IMR-90 (cell line): ENCODE data around the gene RLN3. TPM values are rescaled to one million over a fixed set of nuclear protein-coding genes. Genes with fewer than 3 reads are reported as not detected.

ENCODE experiments used
- ATAC-seq: fragments of 200-7000 bp; cut with Tn5 transposase; 2 replicates; pipeline ENCODE4 v1.9.1; 2020; ENCODE audit warnings: low read depth, mild to moderate bottlenecking, moderate library complexity
- BruUV-seq: library from RNA; stranded (reverse); fragments of 400-500 nt; replicated peaks from 2 replicates; lab custom pipeline; 2021; lab: Mats Ljungman, UMichigan
- CTCF ChIA-PET: fragments of 300-600 bp; formaldehyde crosslinking; extraction: SDS; loops from one replicate; lab custom pipeline; 2021; ENCODE audit warnings: antibody characterized with exemption; lab: Yijun Ruan, JAX
- POLR2A ChIA-PET: fragments of 300-600 bp; sonication (Branson Sonifier 250); formaldehyde crosslinking; loops from one replicate; lab custom pipeline; 2022; ENCODE audit warnings: antibody characterized with exemption; ENCODE audit not compliant: unreplicated experiment; lab: Charles Lee
- DNase-seq: peaks from one replicate; pipeline ENCODE4 v3.0.0; 2013
- H2AFZ ChIP-seq: replicated peaks from 2 replicates; pipeline ENCODE3; 2013; ENCODE audit warnings: low read length, mild to moderate bottlenecking; ENCODE audit not compliant: poor library complexity
- H2AK5ac ChIP-seq: 2 replicates; pipeline ENCODE4 v1.6.1; 2013; ENCODE audit warnings: low read depth, low read length, inconsistent platforms
- H2AK9ac ChIP-seq: replicated peaks from 2 replicates; pipeline ENCODE3; 2013; ENCODE audit warnings: mild to moderate bottlenecking, low read depth, low read length, moderate library complexity; ENCODE audit not compliant: poor library complexity
- H2BK120ac ChIP-seq: 2 replicates; pipeline ENCODE4 v1.6.1; 2013; ENCODE audit warnings: low read depth, low read length, inconsistent platforms
- H2BK15ac ChIP-seq: 3 replicates; pipeline ENCODE4 v1.6.1; 2013; ENCODE audit warnings: low read depth, low read length, inconsistent platforms
- H2BK20ac ChIP-seq: 2 replicates; pipeline ENCODE4 v1.6.1; 2013; ENCODE audit warnings: low read depth, mild to moderate bottlenecking, inconsistent platforms, low read length, moderate library complexity
- H2BK5ac ChIP-seq: 2 replicates; pipeline ENCODE4 v1.6.1; 2013; ENCODE audit warnings: mild to moderate bottlenecking, low read depth, low read length, inconsistent platforms; ENCODE audit not compliant: poor library complexity, severe bottlenecking
- H3K14ac ChIP-seq: replicated peaks from 2 replicates; pipeline ENCODE4 v1.6.1; 2013; ENCODE audit warnings: low read depth, low read length, inconsistent platforms
- H3K18ac ChIP-seq: 2 replicates; pipeline ENCODE4 v1.6.1; 2013; ENCODE audit warnings: low read depth, low read length, control low read depth
- H3K23ac ChIP-seq: 2 replicates; pipeline ENCODE4 v1.6.1; 2013; ENCODE audit warnings: low read depth, low read length, inconsistent platforms
- H3K27ac ChIP-seq: 2 replicates; pipeline ENCODE4 v1.5.1; 2013; ENCODE audit warnings: mild to moderate bottlenecking, control low read depth, low read length; ENCODE audit not compliant: insufficient read depth
- H3K27me3 ChIP-seq: 2 replicates; pipeline ENCODE4 v1.6.1; 2013; ENCODE audit warnings: low read length; ENCODE audit not compliant: control insufficient read depth, insufficient read depth
- H3K36me3 ChIP-seq: 2 replicates; pipeline ENCODE4 v1.6.1; 2013; ENCODE audit warnings: low read length, mixed read lengths; ENCODE audit not compliant: control insufficient read depth, insufficient read depth
- H3K4ac ChIP-seq: 2 replicates; pipeline ENCODE4 v1.6.1; 2013; ENCODE audit warnings: low read depth, low read length, inconsistent platforms
- H3K4me1 ChIP-seq: 2 replicates; pipeline ENCODE4 v1.6.1; 2013; ENCODE audit warnings: low read length, mixed read lengths; ENCODE audit not compliant: control insufficient read depth, insufficient read depth
- H3K4me2 ChIP-seq: 2 replicates; pipeline ENCODE4 v1.6.1; 2013; ENCODE audit warnings: low read depth, mild to moderate bottlenecking, control low read depth, low read length, moderate library complexity
- H3K4me3 ChIP-seq: 2 replicates; pipeline ENCODE4 v1.5.1; 2013; ENCODE audit warnings: low read depth, mild to moderate bottlenecking, control low read depth, low read length, moderate library complexity; ENCODE audit not compliant: insufficient read depth
- H3K56ac ChIP-seq: 2 replicates; pipeline ENCODE4 v1.6.1; 2013; ENCODE audit warnings: low read length, inconsistent platforms; ENCODE audit not compliant: insufficient read depth; ENCODE audit errors: extremely low read depth
- H3K79me1 ChIP-seq, 2 experiments: 2 replicates each; pipeline ENCODE4 v1.6.1; 2013; ENCODE audit warnings: low read length in 2 of 2, inconsistent platforms in 1 of 2, low read depth in 1 of 2
- H3K9ac ChIP-seq: 2 replicates; pipeline ENCODE4 v1.6.1; 2013; ENCODE audit warnings: low read depth, low read length, control low read depth
- H3K9me1 ChIP-seq: 2 replicates; pipeline ENCODE4 v1.6.1; 2013; ENCODE audit warnings: low read length, inconsistent platforms; ENCODE audit not compliant: insufficient read depth
- H3K9me3 ChIP-seq: 2 replicates; pipeline ENCODE4 v1.6.1; 2013; ENCODE audit warnings: low read length; ENCODE audit not compliant: control insufficient read depth, insufficient read depth
- H4K20me1 ChIP-seq: 2 replicates; pipeline ENCODE4 v1.6.1; 2013; ENCODE audit warnings: low read length, inconsistent platforms; ENCODE audit not compliant: insufficient read depth
- H4K5ac ChIP-seq: 2 replicates; pipeline ENCODE4 v1.6.1; 2013; ENCODE audit warnings: mild to moderate bottlenecking, low read depth, low read length, control low read depth
- H4K8ac ChIP-seq, 2 experiments: 2 replicates each; pipeline ENCODE4 v1.6.1; 2013; ENCODE audit warnings: low read depth in 2 of 2, low read length in 2 of 2, control low read depth in 1 of 2, inconsistent platforms in 1 of 2
- H4K91ac ChIP-seq: 2 replicates; pipeline ENCODE4 v1.6.1; 2013; ENCODE audit warnings: low read depth, low read length, inconsistent platforms; ENCODE audit not compliant: insufficient read depth
- BHLHE40 ChIP-seq: fragments of 150-350 bp; IDR thresholded peaks from 2 replicates; pipeline ENCODE4 v1.6.1; 2016; ENCODE audit warnings: mild to moderate bottlenecking, low read depth, low read length
- CEBPB ChIP-seq: IDR thresholded peaks from 2 replicates; pipeline ENCODE4 v1.6.1; 2012; ENCODE audit warnings: low read depth, low read length, improper control_type of control experiment
- CHD1 ChIP-seq: IDR thresholded peaks from 2 replicates; pipeline ENCODE4 v1.6.1; 2012; ENCODE audit warnings: low read depth, low read length, improper control_type of control experiment
- ELK1 ChIP-seq: fragments of 150-350 bp; IDR thresholded peaks from 2 replicates; pipeline ENCODE4 v1.6.1; 2016; ENCODE audit warnings: low read depth, mild to moderate bottlenecking, low read length, moderate library complexity, borderline replicate concordance
- MAFK ChIP-seq: IDR thresholded peaks from 2 replicates; pipeline ENCODE4 v1.6.1; 2012; ENCODE audit warnings: low read depth, low read length, improper control_type of control experiment
- MAZ ChIP-seq: IDR thresholded peaks from 2 replicates; pipeline ENCODE4 v1.6.1; 2012; ENCODE audit warnings: low read depth, mild to moderate bottlenecking, low read length, improper control_type of control experiment, moderate library complexity, borderline replicate concordance
- MXI1 ChIP-seq: IDR thresholded peaks from 2 replicates; pipeline ENCODE4 v1.6.1; 2012; ENCODE audit warnings: low read depth, mild to moderate bottlenecking, low read length, moderate library complexity, borderline replicate concordance
- NFE2L2 ChIP-seq: fragments of 150-350 bp; IDR thresholded peaks from 2 replicates; pipeline ENCODE4 v1.6.1; 2016; ENCODE audit warnings: low read depth, mild to moderate bottlenecking, low read length
- POLR2A ChIP-seq: IDR thresholded peaks from 2 replicates; pipeline ENCODE4 v1.6.1; 2012; ENCODE audit warnings: mild to moderate bottlenecking, low read depth, low read length
- RAD21 ChIP-seq: IDR thresholded peaks from 2 replicates; pipeline ENCODE4 v1.6.1; 2012; ENCODE audit warnings: low read length, improper control_type of control experiment
- RCOR1 ChIP-seq: IDR thresholded peaks from 2 replicates; pipeline ENCODE4 v1.6.1; 2012; ENCODE audit warnings: mild to moderate bottlenecking, low read length, improper control_type of control experiment; ENCODE audit not compliant: insufficient replicate concordance
- SMC3 ChIP-seq: fragments of 150-350 bp; IDR thresholded peaks from 2 replicates; pipeline ENCODE4 v1.6.1; 2016; ENCODE audit warnings: low read depth, mild to moderate bottlenecking, antibody characterized with exemption, low read length, moderate library complexity
- WGBS, 2 experiments: methylation state at CpG; one replicate each; pipeline versions ENCODE4 v1.1.5 to v1.1.7; 2013; ENCODE audit warnings: missing lambda C conversion rate in 2 of 2; ENCODE audit not compliant: insufficient read length in 1 of 2; ENCODE audit errors: extremely low coverage in 2 of 2; 5-methylcytosine and 5-hydroxymethylcytosine counted together
- dilution Hi-C: fragments of 300-500 bp; cut with HindIII; formaldehyde crosslinking; loops from one replicate; pipeline ENCODE4 v1.14.3; 2018; ENCODE audit warnings: low sequenced_read_pairs; ENCODE audit not compliant: unreplicated experiment
- in situ Hi-C: fragments of 300-500 bp; cut with MboI; formaldehyde crosslinking; loops from 3 replicates; pipeline ENCODE4 v1.14.3; 2019; ENCODE audit warnings: low sequenced_read_pairs, inconsistent platforms, mixed read lengths
- intact Hi-C: fragments of 100-400 bp; cut with micrococcal nuclease; formaldehyde crosslinking; loops from 2 replicates; pipeline ENCODE4 v1.10.0; 2022
- polyA plus RNA-seq, 3 experiments: library from polyadenylated mRNA; depleted of rRNA; stranded (reverse); fragments of >200 nt; gene quantifications; 2 replicates each; pipeline ENCODE4 v1.2.3, GENCODE V29; 2012; ENCODE audit warnings: low replicate concordance in 1 of 3
- total RNA-seq: library from RNA; depleted of rRNA; stranded (reverse); fragments of >200 nt; gene quantifications from 2 replicates; pipeline ENCODE4 v1.2.3, GENCODE V29; 2012

Gene RLN3
- total and polyA plus RNA-seq, 2 of the 4 experiments (the other 2 are of a cell fraction) = not detected

- Histone ChIP-seq H3K4me3 (no peak within 1 kb of the TSS), H4K20me1 (no peaks in the 10 kb centered on the region), H4K5ac (no peak within 1 kb of the TSS), H2BK20ac (no peak within 1 kb of the TSS), H3K14ac (no peak within 1 kb of the TSS), H2AFZ (no peak within 1 kb of the TSS), H2BK15ac (no peak within 1 kb of the TSS), H4K91ac (no peak within 1 kb of the TSS), H3K4me2 (no peak within 1 kb of the TSS), H3K23ac (no peak within 1 kb of the TSS), H3K18ac (no peak within 1 kb of the TSS), H3K56ac (no peak within 1 kb of the TSS), H3K9me1 (no peaks in the 10 kb centered on the region), H3K36me3 (no peaks in the 10 kb centered on the region), H3K27me3 (peaks cover 27% of the 10 kb centered on the region), H3K79me1 (no peaks in the 10 kb centered on the region), H3K4ac (no peak within 1 kb of the TSS), H2BK120ac (no peak within 1 kb of the TSS), H2AK5ac (no peak within 1 kb of the TSS), H2BK5ac (no peak within 1 kb of the TSS), H3K27ac (no peak within 1 kb of the TSS), H2AK9ac (no peak within 1 kb of the TSS), H3K9me3 (no peaks in the 10 kb centered on the region), H3K9ac (no peak within 1 kb of the TSS), H3K4me1 (peaks cover 1% of the 10 kb centered on the region; the same call in 1 of the 2 replicates), H4K8ac (no peak within 1 kb of the TSS)
- CTCF ChIA-PET = no interaction called here
- dilution Hi-C loops = no loop called here
- POLR2A ChIA-PET = no interaction called here
- BruUV-seq = no TSS peak
- 82% methylated on average over 7 of the region's 19 CpGs; no CpG with 5 or more reads in 1 of the 2 experiments for WGBS, 2 experiments
- intact Hi-C loops = no loop called here
- in situ Hi-C loops = no loop called here
- ATAC-seq (no peak), DNase-seq (no peak)
- TF ChIP-seq BHLHE40 (no peak), MXI1 (no peak), SMC3 (no peak), RCOR1 (no peak), POLR2A (no peak), ELK1 (no peak), RAD21 (no peak), MAZ (no peak), NFE2L2 (no peak), MAFK (no peak), CHD1 (no peak), CEBPB (no peak)
Measured at GRCh38 chr19:14061751-14062557, 34.0 kb downstream of the RLN3 start, which contains the start of gene PALM3. TSS of gene PALM3 (minus strand) at chr19:14062076. CDS start at chr19:14061980, 96 bp downstream.
